Stimulated activated CD8-positive, alpha-beta memory T cell treated with anti-CD3 and anti-CD28 coated beads, Interleukin-2, amount 100 ng/mL, for 1 hour (primary cell): ENCODE measurements around the gene GRPR.
"Not testable (repeated sequence)": the region's sequence is repeated elsewhere in the genome, so short reads cannot be mapped to it uniquely, and the experiment has no call there.

ENCODE experiments used
- DNase-seq, 2 donors: peaks; one replicate each; pipeline ENCODE4 v3.0.0-alpha.2; 2020; ENCODE audit warnings: low read depth in 2 of 2

GRPR gene

GRCh38 chrX:16177260-16177659 lies 53.9 kb downstream of the GRPR start:
- DNase-seq = no peak

- DNase-seq = not testable (repeated sequence)
These were observed 60.5 kb downstream of the GRPR start for GRCh38 chrX:16183843-16184242.

DNA sequence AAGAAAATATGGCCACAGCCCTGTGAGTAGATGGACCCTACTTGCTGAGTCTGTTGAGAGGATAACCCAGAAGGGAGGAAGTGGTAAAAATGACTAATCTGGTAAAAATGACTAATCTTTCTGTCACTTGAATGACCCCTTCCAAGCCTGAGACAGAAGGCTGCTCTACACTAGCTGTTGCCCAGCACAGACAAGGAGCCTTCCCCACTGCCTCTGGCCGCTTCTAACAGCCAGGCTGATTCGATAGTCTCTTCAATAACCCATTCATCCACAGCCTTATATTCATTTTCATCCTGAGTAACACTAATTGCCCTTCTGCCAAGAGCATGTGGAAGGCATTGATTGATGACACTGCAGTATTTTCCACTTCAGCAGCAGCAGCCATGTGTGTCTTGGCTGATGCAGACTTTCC lies 62.4 kb downstream of the GRPR start:
- no peak for DNase-seq

- no peak for DNase-seq
These were observed 63.1 kb downstream of the GRPR start for GRCh38 chrX:16186380-16187007.

DNA sequence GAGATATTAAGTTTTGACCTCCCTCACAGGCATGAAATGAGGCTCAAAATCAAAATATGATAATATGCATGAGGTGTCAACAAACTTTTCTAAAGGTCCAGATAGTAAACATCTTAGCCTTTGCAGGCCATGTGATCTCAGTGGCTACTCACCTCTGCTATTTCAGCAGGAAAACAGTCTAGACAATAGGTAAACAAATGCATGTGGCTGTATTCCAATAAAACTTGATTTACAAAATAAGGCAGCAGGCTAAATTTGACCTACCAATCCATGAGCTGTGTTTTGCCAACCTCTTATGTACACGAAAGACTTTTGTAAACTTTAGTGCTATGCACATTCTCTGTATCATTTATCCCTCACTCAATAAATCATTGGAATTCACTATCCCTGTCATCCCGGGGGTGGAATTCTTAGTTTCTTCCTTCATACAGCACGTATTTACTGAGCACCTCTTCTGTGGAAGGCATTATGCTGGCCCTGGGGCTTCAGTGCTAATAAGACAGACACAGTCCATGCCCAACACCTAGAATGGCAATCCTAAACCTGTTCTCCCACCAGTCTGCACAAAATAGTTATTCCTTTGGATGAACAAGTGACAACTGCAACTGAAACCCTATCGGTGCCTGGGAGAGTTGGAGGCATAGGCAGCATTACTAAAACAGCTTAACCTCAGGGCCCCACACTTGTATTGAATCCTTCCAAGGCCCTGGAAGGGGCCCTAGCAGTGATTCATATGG lies 63.8 kb downstream of the GRPR start:
- DNase-seq = no peak

DNA sequence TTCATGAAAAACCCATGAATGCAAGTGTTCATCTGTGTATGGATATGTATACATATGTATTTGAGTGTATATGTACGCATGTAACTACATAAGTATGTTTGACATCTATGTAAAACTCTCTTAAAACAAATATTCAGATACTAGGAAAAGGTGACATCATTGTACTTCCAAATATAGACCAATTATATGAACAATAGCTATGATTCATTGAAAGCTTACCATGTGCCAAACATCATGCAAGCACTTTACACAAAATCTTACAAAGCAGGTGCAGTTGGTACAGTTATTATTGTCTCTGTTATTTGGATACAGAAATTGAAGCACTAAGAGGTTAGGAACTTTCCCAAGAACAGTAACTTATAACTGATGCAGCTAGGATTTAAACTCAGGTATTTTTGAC lies 65.3 kb downstream of the GRPR start:
- no peak for DNase-seq

GRCh38 chrX:16191605-16192004 lies 68.2 kb downstream of the GRPR start:
- DNase-seq = no peak

DNA sequence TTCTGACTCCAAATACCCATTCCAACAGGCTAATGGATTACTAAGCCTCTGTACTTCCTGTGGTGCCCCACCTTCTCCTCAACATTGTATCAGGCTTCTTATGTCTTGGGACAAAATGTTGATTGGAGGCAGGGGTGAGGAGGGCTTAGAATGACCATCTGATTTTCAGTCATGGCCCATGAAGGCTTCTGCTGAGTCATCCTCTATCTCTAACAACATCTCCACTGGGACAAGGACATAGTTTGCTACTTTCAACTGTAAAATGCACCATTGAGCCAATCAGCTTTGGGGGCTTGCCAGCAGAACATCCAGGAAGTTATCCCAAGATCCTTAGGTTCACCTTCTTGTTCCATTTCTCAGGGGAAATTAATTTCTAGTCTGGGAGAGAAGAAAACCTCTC lies 73.5 kb downstream of the GRPR start:
- no peak for DNase-seq

DNA sequence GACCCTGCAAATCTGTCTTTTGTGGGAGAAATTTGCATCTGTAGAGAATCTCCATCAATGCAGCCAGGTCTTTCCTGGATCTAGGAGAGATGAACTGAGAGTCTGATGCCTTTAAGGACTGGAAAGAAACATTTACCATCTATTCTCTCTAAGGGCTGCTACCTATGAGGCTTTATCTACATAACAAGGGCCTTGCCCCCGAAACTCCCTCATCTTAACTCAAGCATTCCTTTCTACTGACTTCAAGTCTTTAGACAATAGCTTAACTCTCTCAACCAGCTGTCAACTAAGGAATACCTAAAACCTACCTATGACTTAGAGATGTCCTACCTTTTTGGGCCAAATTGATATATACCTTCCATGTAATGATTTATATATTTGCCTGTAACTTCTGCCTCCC lies 76.0 kb downstream of the GRPR start:
- no peak for DNase-seq

DNA sequence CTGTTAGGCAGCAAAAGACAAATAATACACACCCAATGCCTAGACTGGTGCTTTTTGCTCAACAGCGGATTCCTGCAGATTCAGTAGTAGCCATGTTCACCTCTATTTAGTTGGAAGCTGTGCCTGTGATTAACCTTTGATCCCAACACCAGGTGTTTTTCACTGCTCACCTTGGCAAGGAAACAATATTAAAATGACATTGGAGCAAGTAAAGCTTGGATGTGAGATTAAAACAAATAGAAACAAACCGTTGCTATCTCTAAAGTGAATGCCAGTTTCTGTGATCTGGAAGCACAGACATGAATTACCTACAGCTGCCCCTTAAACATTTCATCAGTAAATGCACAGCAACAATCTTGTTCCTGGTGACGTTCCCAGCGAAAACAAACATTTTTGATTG lies 79.6 kb downstream of the GRPR start:
- no peak for DNase-seq
